HG02840 (cell line): ENCODE results near the gene GSTO2.

Experiments
- ATAC-seq: cut with Tn5 transposase; IDR thresholded peaks from one replicate; pipeline ENCODE4 v1.9.1; 2021; ENCODE audit warnings: mild to moderate bottlenecking, moderate library complexity, moderate number of reproducible peaks; ENCODE audit not compliant: unreplicated experiment, low FRiP score

GSTO2 gene

GRCh38 chr10:104323760-104324201 lies 54.8 kb downstream of the GSTO2 start:
- no peak for ATAC-seq

GRCh38 chr10:104324221-104324686 lies 55.3 kb downstream of the GSTO2 start:
- no peak for ATAC-seq

GRCh38 chr10:104324931-104325330 lies 55.9 kb downstream of the GSTO2 start:
- ATAC-seq = no peak

- no peak for ATAC-seq
Measured at GRCh38 chr10:104325436-104326435, 56.8 kb downstream of the GSTO2 start.

- no peak for ATAC-seq
Measured at GRCh38 chr10:104326991-104327610, 58.1 kb downstream of the GSTO2 start.

- ATAC-seq = no peak
Measured at GRCh38 chr10:104327745-104328645, 59.0 kb downstream of the GSTO2 start.

- peak; percentile 10 for ATAC-seq
Measured at GRCh38 chr10:104328646-104328895, 59.6 kb downstream of the GSTO2 start.

- peak; percentile 48 for ATAC-seq
Measured at GRCh38 chr10:104328896-104329710, 60.1 kb downstream of the GSTO2 start.

- no peak for ATAC-seq
Measured at GRCh38 chr10:104329735-104330134, 60.8 kb downstream of the GSTO2 start.

- no peak for ATAC-seq
Measured at GRCh38 chr10:104330168-104331110, 61.5 kb downstream of the GSTO2 start.

GRCh38 chr10:104331208-104331838 lies 62.3 kb downstream of the GSTO2 start:
- no peak for ATAC-seq

GRCh38 chr10:104332243-104333031 lies 63.5 kb downstream of the GSTO2 start:
- no peak for ATAC-seq

- no peak for ATAC-seq
Measured at GRCh38 chr10:104333032-104333727, 64.2 kb downstream of the GSTO2 start.

- ATAC-seq = no peak
Measured at GRCh38 chr10:104333728-104334373, 64.9 kb downstream of the GSTO2 start.

- ATAC-seq = no peak
Measured at GRCh38 chr10:104334561-104334960, 65.6 kb downstream of the GSTO2 start.

GRCh38 chr10:104334965-104335650 lies 66.1 kb downstream of the GSTO2 start:
- no peak for ATAC-seq
